HT-29 (cell line): Measurements from ENCODE around the gene CGREF1. TPM values are rescaled to one million over a fixed set of nuclear protein-coding genes. Genes with fewer than 3 reads are reported as not detected.
"Not testable (repeated sequence)": the region's sequence is repeated elsewhere in the genome, so short reads cannot be mapped to it uniquely, and the experiment has no call there.

ENCODE experiments used
- DNase-seq: peaks from one replicate; pipeline ENCODE4 v3.0.0-alpha.2; 2015; ENCODE audit warnings: low spot score
- total RNA-seq: library from RNA; depleted of rRNA; stranded (reverse); fragments of >200 nt; shearing (Covaris generic); gene quantifications from 2 replicates; pipeline ENCODE4 v1.2.3, GENCODE V29; 2014

Gene CGREF1
- total RNA-seq, 1 experiment from 2014 or later: 42.0 TPM

DNA sequence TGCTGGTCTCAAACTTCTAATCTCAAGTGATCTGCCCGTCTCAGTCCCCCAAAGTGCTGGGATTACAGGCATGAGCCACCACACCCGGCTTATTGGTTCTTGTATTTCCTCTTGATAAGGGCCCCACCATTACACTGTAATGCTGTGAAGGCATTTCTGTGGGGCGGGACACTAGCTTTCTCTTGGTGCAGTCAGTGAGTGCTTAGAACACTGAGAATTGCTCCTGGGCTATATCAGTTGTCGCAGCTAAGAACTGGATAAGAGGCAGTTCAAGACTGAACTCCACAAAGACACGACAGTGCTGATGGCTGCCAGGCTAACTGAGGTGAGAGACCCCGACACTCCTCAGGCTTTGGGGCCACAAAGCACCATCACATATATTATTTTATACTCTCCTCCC is 30.3 kb downstream of the CGREF1 start:
- DNase-seq: no peak

DNA sequence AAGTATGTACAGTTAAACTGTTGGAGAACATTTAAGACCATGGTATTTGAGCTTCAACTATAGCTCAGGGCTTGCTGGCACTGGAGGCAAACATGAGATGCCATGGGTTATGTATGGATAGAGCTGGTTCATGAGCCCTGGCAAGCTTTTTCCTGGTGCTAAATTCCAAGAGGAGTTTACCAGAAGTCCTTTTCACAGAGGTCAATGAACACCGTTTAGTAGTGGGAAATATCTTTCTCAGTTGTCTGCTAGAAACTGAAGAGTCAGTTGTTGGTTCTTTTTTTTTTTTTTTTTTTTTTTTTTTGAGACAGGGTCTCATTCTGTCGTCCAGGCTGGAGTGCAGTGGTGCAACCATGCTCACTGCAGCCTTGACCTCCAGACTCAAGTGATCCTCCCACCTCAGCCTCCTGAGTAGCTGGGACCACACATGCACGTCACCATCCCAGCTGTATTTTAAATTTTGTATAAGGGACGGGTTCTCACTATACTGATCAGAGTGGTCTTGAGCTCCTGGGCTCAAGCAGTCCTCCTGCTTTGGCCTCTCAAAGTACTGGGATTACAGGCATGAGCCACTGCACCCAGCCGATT is 31.0 kb downstream of the CGREF1 start:
- DNase-seq: no peak

DNA sequence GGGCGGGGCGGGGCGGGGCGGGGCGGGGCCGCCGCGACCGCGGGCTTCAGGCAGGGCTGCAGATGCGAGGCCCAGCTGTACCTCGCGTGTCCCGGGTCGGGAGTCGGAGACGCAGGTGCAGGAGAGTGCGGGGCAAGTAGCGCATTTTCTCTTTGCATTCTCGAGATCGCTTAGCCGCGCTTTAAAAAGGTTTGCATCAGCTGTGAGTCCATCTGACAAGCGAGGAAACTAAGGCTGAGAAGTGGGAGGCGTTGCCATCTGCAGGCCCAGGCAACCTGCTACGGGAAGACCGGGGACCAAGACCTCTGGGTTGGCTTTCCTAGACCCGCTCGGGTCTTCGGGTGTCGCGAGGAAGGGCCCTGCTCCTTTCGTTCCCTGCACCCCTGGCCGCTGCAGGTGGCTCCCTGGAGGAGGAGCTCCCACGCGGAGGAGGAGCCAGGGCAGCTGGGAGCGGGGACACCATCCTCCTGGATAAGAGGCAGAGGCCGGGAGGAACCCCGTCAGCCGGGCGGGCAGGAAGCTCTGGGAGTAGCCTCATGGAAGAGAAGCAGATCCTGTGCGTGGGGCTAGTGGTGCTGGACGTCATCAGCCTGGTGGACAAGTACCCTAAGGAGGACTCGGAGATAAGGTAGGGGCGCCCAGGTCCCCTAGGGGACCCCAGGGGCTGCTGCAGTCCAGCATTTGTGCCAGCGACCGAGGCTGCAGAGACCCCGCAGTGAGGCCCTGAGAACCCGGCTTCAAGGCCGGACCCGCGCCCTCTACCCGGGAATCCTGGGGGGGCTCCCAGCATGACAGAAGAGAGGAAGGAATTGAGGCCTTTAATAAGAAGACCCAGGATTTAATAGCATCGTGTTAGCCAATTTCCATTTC is 32.0 kb downstream of the CGREF1 start, which contains the start of gene KHK:
TSS of gene KHK (plus strand) at position 49 of the 870 bp plus-strand sequence. CDS start at position 537, 488 bp downstream.
- DNase-seq: peak; percentile 52

DNA sequence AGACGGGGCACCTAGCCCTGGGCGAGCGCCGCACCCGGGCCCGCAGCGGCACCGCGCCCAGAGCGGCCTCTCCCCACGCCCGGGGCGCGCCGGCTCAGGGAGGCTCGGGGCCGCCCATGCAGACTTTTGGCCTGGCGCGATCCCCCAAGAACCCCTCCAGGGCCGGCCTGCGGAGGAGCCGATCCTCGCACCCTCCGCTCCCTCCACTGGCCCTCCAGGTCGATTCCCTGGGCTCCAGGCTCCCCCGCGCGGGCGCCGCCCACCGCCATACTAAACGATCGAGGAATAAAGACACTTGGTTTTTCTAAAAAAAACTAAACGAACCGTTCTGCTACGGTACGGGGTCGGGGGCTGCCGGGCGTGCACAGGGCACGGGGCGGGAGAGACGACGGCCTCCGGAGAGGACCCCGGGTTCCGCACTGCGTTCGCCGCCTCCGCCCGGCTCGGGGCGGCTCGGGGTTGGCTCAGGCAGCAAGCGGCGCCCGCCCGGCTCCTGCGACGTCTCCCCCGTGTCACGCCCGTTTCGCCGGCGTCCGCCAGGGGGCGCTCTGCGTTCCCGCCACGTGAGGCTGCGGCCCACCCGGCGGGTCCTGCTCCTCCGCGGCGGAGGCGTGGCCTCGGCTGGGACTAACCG is 32.7 kb downstream of the CGREF1 start:
- DNase-seq: peak; percentile 91

DNA sequence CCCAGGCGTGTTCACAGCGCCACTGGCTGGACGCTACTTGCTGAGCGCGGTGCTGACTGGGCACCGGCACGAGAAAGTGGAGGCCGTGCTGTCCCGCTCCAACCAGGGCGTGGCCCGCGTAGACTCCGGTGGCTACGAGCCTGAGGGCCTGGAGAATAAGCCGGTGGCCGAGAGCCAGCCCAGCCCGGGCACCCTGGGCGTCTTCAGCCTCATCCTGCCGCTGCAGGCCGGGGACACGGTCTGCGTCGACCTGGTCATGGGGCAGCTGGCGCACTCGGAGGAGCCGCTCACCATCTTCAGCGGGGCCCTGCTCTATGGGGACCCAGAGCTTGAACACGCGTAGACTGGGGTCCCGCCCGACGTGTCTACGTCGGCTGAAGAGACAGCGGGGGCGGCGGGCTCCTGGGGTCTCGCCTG is 33.2 kb downstream of the CGREF1 start:
- DNase-seq: peak; percentile 50

DNA sequence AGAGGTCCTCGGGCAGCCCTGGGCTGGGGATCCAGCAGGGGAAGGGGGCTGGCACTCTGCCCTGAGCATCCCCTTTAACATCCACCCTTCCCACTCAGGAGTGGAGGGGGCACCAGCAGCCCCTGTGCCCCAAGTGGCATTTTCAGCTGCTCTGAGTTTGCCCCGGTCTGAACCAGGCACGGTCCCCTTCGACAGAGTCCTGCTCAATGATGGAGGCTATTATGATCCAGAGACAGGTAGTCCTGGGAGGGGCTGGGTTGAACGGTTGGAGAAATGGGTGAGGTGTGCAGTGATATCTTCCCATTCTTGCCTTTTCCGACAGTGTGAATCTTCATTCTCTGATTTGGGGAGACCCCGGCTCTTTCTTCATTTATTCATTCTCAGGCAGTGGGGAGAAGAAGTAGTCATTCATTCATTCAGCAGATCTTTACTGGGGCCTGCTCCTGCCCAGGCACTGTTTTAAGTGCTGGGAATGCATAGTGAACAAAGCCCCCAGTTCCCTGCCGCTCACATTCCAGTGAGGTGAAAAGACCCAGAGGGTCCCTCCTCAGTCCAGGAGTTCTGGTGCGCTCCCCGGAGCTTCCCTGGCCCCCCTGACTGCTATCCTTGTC is 33.8 kb downstream of the CGREF1 start:
- no peak for DNase-seq

DNA sequence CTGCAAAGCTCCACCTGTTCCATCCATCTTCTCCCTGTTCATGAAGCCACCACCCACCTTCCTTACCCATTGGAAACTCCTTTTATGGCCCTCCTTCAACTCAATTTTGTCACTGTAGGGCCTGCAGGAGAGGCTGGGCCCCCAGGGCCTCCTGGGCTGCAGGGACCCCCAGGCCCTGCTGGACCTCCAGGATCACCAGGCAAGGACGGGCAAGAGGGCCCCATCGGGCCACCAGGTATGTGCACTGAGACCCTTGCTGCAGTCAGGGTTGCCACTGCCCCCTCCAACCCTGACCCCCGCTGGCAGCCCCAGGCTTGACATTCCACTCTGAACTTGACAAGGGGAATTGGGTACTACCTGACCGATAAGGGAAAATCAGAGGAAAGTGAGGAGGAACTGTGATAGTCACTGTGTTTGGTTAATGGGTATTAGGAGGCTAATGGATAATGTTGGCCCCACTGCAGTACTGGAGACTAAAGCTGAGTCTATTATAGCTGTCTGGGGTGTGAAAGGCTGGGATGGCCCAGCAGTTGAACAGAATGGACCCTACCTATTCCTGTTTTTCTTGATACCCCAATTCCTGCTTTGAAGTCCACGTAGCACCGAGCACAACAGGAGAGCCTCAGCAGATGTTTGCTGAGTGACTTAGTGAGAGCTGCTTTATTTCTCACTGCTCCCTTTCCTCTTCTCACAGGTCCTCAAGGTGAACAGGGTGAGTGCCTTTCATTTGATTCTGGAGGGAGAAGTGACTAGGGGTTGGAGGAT is 34.4 kb downstream of the CGREF1 start:
- DNase-seq: no peak

DNA sequence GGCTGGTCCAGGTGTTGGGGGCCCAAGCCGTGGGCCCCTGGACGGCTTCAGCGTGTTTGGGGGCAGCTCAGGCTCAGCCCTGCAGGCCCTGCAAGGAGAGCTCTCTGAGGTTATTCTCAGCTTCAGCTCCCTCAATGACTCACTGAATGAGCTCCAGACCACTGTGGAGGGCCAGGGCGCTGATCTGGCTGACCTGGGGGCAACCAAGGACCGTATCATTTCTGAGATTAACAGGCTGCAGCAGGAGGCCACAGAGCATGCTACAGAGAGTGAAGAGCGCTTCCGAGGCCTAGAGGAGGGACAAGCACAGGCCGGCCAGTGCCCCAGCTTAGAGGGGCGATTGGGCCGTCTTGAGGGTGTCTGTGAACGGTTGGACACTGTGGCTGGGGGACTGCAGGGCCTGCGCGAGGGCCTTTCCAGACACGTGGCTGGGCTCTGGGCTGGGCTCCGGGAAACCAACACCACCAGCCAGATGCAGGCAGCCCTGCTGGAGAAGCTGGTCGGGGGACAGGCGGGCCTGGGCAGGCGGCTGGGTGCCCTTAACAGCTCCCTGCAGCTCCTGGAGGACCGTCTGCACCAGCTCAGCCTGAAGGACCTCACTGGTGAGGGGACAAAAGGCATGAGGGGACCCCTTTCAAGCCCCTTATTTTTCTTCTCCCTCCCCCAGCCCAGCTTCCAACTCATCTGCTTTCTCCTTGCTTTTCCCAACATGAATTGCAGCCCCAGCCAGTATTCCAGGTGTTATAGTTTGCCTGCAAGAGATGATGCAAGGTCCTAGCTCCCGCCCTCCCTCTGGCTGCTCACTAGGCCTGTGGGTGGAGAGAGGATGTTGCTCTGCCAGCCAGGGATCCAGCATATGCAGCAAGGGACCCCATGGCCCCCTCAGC is 35.3 kb downstream of the CGREF1 start:
- no peak for DNase-seq

DNA sequence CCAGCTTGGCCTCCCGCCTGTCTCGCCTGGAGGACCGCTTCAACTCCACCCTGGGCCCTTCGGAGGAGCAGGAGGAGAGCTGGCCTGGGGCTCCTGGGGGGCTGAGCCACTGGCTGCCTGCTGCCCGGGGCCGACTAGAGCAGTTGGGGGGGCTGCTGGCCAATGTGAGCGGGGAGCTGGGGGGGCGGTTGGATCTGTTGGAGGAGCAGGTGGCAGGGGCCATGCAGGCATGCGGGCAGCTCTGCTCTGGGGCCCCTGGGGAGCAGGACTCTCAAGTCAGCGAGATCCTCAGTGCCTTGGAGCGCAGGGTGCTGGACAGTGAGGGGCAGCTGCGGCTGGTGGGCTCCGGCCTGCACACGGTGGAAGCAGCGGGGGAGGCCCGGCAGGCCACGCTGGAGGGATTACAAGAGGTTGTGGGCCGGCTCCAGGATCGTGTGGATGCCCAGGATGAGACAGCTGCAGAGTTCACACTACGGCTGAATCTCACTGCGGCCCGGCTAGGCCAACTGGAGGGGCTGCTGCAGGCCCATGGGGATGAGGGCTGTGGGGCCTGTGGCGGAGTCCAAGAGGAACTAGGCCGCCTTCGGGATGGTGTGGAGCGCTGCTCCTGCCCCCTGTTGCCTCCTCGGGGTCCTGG is 36.0 kb downstream of the CGREF1 start:
- no peak for DNase-seq

DNA sequence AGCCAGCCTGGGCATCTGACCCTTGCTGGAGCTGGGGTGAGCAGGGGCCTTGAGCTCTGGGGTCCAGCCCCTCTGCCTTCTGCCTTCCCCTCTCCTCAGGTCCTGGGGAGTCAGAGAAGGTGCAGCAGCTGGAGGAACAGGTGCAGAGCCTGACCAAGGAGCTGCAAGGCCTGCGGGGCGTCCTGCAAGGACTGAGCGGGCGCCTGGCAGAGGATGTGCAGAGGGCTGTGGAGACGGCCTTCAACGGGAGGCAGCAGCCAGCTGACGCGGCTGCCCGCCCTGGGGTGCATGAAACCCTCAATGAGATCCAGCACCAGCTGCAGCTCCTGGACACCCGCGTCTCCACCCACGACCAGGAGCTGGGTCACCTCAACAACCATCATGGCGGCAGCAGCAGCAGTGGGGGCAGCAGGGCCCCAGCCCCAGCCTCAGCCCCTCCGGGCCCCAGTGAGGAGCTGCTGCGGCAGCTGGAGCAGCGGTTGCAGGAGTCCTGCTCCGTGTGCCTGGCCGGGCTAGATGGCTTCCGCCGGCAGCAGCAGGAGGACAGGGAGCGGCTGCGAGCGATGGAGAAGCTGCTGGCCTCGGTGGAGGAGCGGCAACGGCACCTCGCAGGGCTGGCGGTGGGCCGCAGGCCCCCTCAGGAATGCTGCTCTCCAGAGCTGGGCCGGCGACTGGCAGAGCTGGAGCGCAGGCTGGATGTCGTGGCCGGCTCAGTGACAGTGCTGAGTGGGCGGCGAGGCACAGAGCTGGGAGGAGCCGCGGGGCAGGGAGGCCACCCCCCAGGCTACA is 36.8 kb downstream of the CGREF1 start:
- DNase-seq: no peak

DNA sequence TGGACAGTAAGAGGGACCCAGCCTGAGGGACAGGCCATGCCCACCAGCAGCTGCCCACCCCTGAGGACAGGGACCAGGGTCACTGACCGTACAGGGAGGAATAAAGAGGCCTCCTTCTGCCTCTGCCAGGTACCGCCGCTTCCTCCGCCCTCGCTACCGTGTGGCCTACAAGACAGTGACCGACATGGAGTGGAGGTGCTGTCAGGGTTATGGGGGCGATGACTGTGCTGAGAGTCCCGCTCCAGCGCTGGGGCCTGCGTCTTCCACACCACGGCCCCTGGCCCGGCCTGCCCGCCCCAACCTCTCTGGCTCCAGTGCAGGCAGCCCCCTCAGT is 38.4 kb downstream of the CGREF1 start:
- no peak for DNase-seq

DNA sequence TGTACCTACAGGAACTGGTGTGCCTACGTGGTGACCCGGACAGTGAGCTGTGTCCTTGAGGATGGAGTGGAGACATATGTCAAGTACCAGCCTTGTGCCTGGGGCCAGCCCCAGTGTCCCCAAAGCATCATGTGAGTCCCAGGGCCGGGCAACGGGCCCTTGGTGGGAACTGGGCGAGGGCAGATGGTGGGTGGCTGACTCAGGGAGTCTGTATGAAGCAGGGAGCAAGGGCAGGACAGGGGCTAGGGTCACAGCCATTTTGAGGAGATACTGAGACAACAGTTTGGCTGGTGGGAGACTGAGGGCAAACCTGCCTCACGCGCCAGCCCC is 38.8 kb downstream of the CGREF1 start:
- DNase-seq: no peak

DNA sequence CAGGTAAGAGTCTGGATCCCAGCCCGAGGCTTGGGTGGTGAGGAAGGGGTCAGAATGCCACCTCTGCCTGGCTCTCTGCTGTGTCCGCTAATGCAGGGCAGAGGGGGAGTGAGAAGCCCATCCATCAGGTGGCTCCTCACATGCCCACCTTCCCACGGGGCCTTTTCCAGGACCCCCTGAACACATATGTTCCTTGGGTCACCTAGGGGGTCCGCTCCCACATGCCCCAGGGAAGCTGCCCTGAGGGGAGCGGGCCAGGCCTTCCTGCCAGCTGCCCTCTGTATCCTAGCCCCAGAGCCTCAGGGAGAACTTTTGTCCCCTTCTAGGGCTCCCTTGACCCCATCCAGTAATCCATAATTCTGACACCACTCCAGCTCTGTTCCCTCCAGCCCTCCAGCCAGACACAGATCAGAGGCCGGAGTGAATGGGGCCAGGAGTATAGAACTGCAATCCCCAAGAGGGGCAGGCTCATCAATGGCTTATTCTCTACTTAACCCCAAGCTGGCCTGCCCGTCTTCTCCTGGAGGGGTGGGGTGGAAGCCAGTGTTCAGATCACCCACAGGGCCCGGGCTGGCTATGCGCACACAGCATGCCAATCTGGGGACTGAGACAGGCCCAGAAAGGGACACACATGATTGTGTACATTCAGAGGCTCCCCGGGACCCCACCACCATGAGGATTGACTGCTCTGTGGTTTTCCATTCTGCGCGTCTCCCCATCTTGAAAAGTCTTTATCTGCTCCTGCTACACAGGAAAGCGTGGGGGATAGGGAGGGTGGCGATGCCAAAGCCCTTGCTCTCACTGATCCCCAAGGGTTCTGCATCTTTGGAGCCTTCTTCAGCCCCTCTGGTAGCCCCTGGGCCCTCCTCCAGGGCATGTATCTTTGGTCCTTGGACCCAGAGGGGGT is 39.4 kb downstream of the CGREF1 start:
- DNase-seq: no peak

DNA sequence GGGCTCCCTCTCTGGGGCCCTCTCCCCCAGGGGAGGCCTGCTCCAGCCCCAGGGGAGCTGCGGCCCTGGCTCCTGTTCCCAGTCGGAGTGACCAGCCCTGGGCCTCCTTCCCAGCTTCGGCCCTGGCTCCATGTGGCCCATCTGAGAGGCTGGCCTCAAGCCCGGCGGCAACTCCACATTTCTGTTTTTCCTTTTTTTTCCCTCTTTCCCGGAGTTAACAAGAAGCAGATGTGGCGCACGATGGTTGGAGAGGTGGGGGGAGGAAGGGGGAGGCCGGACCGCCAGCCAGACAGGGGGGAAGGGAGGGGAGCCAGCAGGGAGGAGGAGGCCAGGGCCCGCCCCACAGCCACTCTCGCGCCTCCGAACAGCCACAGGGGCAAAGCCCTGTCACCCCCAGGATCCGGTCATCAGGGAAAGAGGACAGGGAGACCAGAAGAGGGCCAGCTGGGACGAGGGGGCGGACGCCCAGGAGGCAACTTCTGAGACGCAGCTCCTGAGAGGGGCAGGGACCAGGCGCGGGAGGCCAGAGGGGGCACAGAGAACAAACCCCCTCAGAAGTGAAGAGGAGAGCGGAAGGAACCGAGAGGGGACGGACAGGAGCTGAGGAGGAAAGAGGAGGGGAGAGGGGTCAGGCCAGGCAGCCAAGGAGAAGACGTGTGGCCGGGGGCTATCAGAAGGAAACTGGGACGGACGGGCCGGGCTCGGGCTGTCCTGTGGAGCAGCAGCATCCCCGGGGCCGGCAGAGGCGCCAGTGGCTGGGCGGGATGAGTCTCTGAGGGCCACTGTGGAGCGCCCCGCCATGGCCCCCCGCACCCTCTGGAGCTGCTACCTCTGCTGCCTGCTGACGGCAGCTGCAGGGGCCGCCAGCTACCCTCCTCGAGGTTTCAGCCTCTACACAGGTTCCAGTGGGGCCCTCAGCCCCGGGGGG is 40.4 kb downstream of the CGREF1 start, which contains the start of gene EMILIN1:
TSS of gene EMILIN1 (plus strand) at position 349 of the 928 bp plus-strand sequence. CDS start at position 800, 451 bp downstream.
- DNase-seq: no peak

DNA sequence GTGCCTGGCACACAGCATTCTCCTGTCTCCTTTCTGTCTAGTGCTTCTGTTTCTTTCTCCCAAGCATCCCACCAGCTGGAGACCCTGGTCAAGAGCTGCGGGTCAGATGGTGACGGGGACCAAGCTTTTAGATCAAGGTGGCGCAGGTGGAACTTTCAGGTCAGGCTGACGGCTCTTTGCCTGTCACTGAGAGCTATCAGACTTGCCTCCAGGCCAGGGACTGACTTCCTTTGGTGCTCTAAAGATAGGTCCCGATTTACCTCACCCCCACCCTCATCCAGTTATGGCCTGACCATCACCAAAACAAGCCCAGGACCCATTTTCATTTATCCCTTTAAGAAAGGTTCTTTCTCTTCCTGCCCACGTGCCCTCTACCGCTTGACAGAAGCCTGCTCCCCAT is 41.7 kb downstream of the CGREF1 start:
- DNase-seq: no peak

DNA sequence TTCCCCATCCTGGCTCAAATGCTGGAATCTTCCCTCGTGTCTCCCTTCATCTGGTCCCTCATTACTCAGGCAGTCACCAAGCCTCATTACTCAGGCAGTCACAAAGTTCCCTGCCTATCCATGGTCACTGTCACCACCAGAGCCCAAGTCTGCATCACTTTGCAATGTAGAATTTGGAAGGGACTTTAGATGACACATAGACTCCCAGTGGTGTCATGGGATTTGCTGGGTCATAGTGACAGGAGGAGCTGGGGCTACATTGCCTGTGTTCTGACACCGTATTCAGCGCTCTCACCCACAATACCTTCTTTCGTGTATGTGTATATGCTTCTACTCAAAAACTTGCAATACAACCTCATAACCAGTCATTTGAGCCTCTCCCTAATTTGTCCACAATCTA is 42.6 kb downstream of the CGREF1 start:
- DNase-seq: no peak

DNA sequence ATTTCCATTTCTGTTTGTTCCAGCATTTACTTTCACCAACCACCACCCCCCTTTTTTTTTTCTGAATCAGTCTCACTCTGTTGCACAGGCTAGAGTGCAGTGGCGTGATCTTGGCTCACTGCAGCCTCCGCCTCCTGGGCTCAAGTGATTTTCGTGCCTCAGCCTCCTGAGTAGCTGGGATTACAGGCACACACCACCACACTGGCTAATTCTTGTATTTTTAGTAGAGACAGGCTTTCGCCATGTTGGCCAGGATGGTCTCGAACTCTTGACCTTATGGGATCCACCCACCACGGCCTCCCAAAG is 43.4 kb downstream of the CGREF1 start:
- not testable (repeated sequence) for DNase-seq
